ENCODE measurements around the gene GIN1. TPM values are rescaled to one million over a fixed set of nuclear protein-coding genes. Genes with fewer than 3 reads are reported as not detected.
A peak's percentile ranks its signal among the peaks of the same experiment; 100 is the strongest.

The GIN1 gene
- total and polyA plus RNA-seq, 10 of the 15 experiments (the other 5 are each of a cell fraction or from before 2014, with no cell fraction given), result 3.3 to 9.7 (median 6.8) TPM

- CTCF ChIA-PET, result interaction anchor here (0.6 to 5.0 kb wide), 54 partner anchors 10 to 602 kb away, joined by 3 to 54 read pairs (median 4); partner anchors contain the start of genes GIN1 and PPIP5K2
- no peaks in the 10 kb centered on the region for H3K27me3 ChIP-seq (replicated peaks in 1 of 2; ENCODE audit: control insufficient read depth in 2 of 2, insufficient read depth in 2 of 2, low read length in 1 of 2)
- WGBS (ENCODE audit: insufficient coverage, insufficient replicate concordance, low lambda C conversion rate, missing lambda C conversion rate), result 0% methylated on average over 2 of the region's 2 CpGs
- no peak overlapping the region for H3K4me3 ChIP-seq
- RAD21 ChIA-PET (ENCODE audit: unreplicated experiment), result interaction anchor here (0.8 to 4.3 kb wide), 13 partner anchors 27 to 554 kb away, joined by 3 to 27 read pairs (median 4); partner anchors contain the start of gene PAM
- no peak overlapping the region for H3K4me2 ChIP-seq (ENCODE audit: control insufficient read depth, insufficient read depth)
- in situ Hi-C loops (cut with MboI), result loop anchor here (10.0 kb wide), 2 partner anchors 355 to 555 kb away; no protein-coding TSS in a partner anchor
- H2AFZ ChIP-seq (ENCODE audit: control insufficient read depth, low read depth, low read length), result no peak overlapping the region
- H3K4me1 ChIP-seq (ENCODE audit: control insufficient read depth, insufficient read depth, low read length), result no peaks in the 10 kb centered on the region
- POLR2A ChIA-PET, result no interaction called here
- DNase-seq (ENCODE audit: low read depth, low spot score), result peak; percentile 30
- no peak overlapping the region for H3K27ac ChIP-seq (ENCODE audit: control insufficient read depth, insufficient read depth)
- H3K79me2 ChIP-seq (ENCODE audit: control insufficient read depth, insufficient read depth, low read length), result no peaks in the 10 kb centered on the region; the same call in 1 of the 2 replicates
- no peaks in the 10 kb centered on the region for H3K9me3 ChIP-seq (replicated peaks; ENCODE audit: control insufficient read depth, insufficient read depth, low read length)
- peaks cover 0 to 13% of the 10 kb centered on the region in 2 experiments; a peak in 3 of 4 replicates for H3K36me3 ChIP-seq (ENCODE audit: control insufficient read depth in 2 of 2, insufficient read depth in 2 of 2, low read length in 1 of 2)
- no peaks in the 10 kb centered on the region for H4K20me1 ChIP-seq (ENCODE audit: control insufficient read depth, insufficient read depth)
- SMC1A ChIA-PET (ENCODE audit: uncharacterized antibody, unreplicated experiment), result interaction anchor here (0.7 to 2.4 kb wide), 27 partner anchors 9 to 558 kb away, joined by 3 to 25 read pairs (median 4); partner anchors contain the start of genes GIN1 and PPIP5K2
- FAIRE-seq, result peak; percentile 86
- ATAC-seq, result peak; percentile 100
- intact Hi-C loops (cut with micrococcal nuclease; ENCODE audit: unreplicated experiment), result loop anchor here (1.0 to 10.0 kb wide), 6 partner anchors 99 to 556 kb away; no protein-coding TSS in a partner anchor
- no TSS peak for BruUV-seq (replicated peaks)
- H3K9ac ChIP-seq (ENCODE audit: control insufficient read depth, insufficient read depth, low read length), result no peak overlapping the region
- TF ChIP-seq RAD21 (IDR thresholded peaks at IDR 0.05; ENCODE audit: insufficient read depth, low read depth, low read length) (peak; percentile 98), ZZZ3 (IDR thresholded peaks at IDR 0.05; ENCODE audit: control insufficient read depth, insufficient read length, low read depth) (no peak), LARP7 (IDR thresholded peaks at IDR 0.05) (no peak), RB1 (IDR thresholded peaks at IDR 0.05; ENCODE audit: borderline replicate concordance) (no peak), WRNIP1 (IDR thresholded peaks at IDR 0.05; ENCODE audit: borderline replicate concordance, low read depth, low read length) (no peak), BCL11A (IDR thresholded peaks at IDR 0.05; ENCODE audit: low read depth, low read length) (no peak), GATAD2B (conservative IDR thresholded peaks at IDR 0.05; ENCODE audit: low read depth) (no peak), STAT1 (conservative IDR thresholded peaks at IDR 0.05) (no peak), SIX5 (IDR thresholded peaks at IDR 0.05; ENCODE audit: low read depth, low read length, severe bottlenecking) (no peak), SMC3 (IDR thresholded peaks at IDR 0.05; ENCODE audit: borderline replicate concordance, low read length) (peak; percentile 86), CEBPB (IDR thresholded peaks at IDR 0.05; ENCODE audit: borderline replicate concordance in 1 of 2, low read depth in 2 of 2, low read length in 2 of 2) (no peak), RBBP5 (conservative IDR thresholded peaks at IDR 0.05) (no peak), ZNF622 (IDR thresholded peaks at IDR 0.05) (no peak), MTA3 (IDR thresholded peaks at IDR 0.05; ENCODE audit: borderline replicate concordance, low read length) (no peak), CBX3 (IDR thresholded peaks at IDR 0.05; ENCODE audit: borderline replicate concordance, low read depth) (no peak), EZH2 (IDR thresholded peaks at IDR 0.05; ENCODE audit: borderline replicate concordance, control insufficient read depth, low read depth, low read length) (no peak)
- TF ChIP-seq, protein P1, sequence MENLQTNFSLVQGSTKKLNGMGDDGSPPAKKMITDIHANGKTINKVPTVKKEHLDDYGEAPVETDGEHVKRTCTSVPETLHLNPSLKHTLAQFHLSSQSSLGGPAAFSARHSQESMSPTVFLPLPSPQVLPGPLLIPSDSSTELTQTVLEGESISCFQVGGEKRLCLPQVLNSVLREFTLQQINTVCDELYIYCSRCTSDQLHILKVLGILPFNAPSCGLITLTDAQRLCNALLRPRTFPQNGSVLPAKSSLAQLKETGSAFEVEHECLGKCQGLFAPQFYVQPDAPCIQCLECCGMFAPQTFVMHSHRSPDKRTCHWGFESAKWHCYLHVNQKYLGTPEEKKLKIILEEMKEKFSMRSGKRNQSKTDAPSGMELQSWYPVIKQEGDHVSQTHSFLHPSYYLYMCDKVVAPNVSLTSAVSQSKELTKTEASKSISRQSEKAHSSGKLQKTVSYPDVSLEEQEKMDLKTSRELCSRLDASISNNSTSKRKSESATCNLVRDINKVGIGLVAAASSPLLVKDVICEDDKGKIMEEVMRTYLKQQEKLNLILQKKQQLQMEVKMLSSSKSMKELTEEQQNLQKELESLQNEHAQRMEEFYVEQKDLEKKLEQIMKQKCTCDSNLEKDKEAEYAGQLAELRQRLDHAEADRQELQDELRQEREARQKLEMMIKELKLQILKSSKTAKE (IDR thresholded peaks at IDR 0.05; ENCODE audit: low read depth, poor library complexity, severe bottlenecking), result no peak
- TF ChIP-seq, protein P2, sequence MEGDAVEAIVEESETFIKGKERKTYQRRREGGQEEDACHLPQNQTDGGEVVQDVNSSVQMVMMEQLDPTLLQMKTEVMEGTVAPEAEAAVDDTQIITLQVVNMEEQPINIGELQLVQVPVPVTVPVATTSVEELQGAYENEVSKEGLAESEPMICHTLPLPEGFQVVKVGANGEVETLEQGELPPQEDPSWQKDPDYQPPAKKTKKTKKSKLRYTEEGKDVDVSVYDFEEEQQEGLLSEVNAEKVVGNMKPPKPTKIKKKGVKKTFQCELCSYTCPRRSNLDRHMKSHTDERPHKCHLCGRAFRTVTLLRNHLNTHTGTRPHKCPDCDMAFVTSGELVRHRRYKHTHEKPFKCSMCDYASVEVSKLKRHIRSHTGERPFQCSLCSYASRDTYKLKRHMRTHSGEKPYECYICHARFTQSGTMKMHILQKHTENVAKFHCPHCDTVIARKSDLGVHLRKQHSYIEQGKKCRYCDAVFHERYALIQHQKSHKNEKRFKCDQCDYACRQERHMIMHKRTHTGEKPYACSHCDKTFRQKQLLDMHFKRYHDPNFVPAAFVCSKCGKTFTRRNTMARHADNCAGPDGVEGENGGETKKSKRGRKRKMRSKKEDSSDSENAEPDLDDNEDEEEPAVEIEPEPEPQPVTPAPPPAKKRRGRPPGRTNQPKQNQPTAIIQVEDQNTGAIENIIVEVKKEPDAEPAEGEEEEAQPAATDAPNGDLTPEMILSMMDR (IDR thresholded peaks at IDR 0.05 in 2 of 3, conservative IDR thresholded peaks at IDR 0.05 in 1 of 3; ENCODE audit: control insufficient read depth in 2 of 3, extremely low read depth in 1 of 3, insufficient read depth in 1 of 3, low read depth in 3 of 3, low read length in 3 of 3), result peak; percentile 83 to 96 (median 94); a peak in 5 of 6 replicates
These were observed 19.4 kb upstream of the GIN1 start for GRCh38 chr5:103139264-103139865.
